Esophagus squamous epithelium (tissue), 5 donors: ENCODE results near the gene ZNF30. TPM values are rescaled to one million over a fixed set of nuclear protein-coding genes. Genes with fewer than 3 reads are reported as not detected.

Experiments
- DNase-seq: peaks from one replicate; lab custom pipeline; 2025; lab: John Stamatoyannopoulos, UW
- H3K27ac ChIP-seq, 4 donors: fragments of 200-600 bp; sonication (generic); one replicate each; pipeline ENCODE4 v1.5.1; 2016 to 2019; ENCODE audit warnings: mild to moderate bottlenecking in 1 of 4
- H3K27me3 ChIP-seq, 4 donors: fragments of 200-600 bp; sonication (generic); 1 replicate in 3 of 4; 2 replicates in 1 of 4; pipeline versions ENCODE4 v1.5.1 to v1.6.0; 2017 to 2021; ENCODE audit warnings: antibody characterized with exemption in 1 of 4
- H3K36me3 ChIP-seq, 3 donors: fragments of 200-600 bp; sonication (generic); one replicate each; pipeline ENCODE4 v1.5.1; 2016 to 2019
- H3K4me1 ChIP-seq, 3 donors: fragments of 200-600 bp; sonication (generic); one replicate each; pipeline ENCODE4 v1.5.1; 2017 to 2019
- H3K4me3 ChIP-seq, 4 donors: fragments of 200-600 bp; sonication (generic); 1 replicate in 3 of 4; 2 replicates in 1 of 4; pipeline ENCODE4 v1.5.1; 2016 to 2019; ENCODE audit warnings: mild to moderate bottlenecking in 2 of 4, moderate library complexity in 1 of 4
- H3K9me3 ChIP-seq, 3 donors: fragments of 200-600 bp; sonication (generic); one replicate each; pipeline ENCODE4 v1.5.1; 2016 to 2019
- POLR2A ChIP-seq, 4 donors: fragments of 450-650 bp; IDR thresholded peaks; one replicate each; pipeline ENCODE4 v1.6.1; 2017; ENCODE audit warnings: antibody characterized with exemption in 4 of 4, mild to moderate bottlenecking in 4 of 4, moderate library complexity in 3 of 4
- WGBS, 2 donors: methylation state at CpG; one replicate each; pipeline ENCODE4 v1.1.5; 2018; 5-methylcytosine and 5-hydroxymethylcytosine counted together
- intact Hi-C: fragments of 100-400 bp; cut with DNase I; formaldehyde crosslinking; loops from one replicate; pipeline ENCODE4 v1.15.0; 2022
- total RNA-seq, 4 donors: library from RNA; depleted of rRNA; stranded (reverse); fragments of >200 nt; gene quantifications; one replicate each; pipeline ENCODE4 v1.1.0, GENCODE V29; 2016
- TF ChIP-seq, protein P1 (sequence below), 6 experiments: fragments of 450-650 bp in 4 of 6; fragments of 200-600 bp in 2 of 6; sonication (generic) in 2 of 6; IDR thresholded peaks; one replicate each; pipeline ENCODE4 v1.5.1; 2016 to 2019; ENCODE audit warnings: antibody characterized with exemption in 6 of 6, mild to moderate bottlenecking in 4 of 6, moderate library complexity in 4 of 6
- donor health status: DM: yes; HTN: yes; CAD: no.

The ZNF30 gene
- total RNA-seq, 4 donors from 2014 or later, result 0.26 to 30.2 (median 1.3) TPM

DNA sequence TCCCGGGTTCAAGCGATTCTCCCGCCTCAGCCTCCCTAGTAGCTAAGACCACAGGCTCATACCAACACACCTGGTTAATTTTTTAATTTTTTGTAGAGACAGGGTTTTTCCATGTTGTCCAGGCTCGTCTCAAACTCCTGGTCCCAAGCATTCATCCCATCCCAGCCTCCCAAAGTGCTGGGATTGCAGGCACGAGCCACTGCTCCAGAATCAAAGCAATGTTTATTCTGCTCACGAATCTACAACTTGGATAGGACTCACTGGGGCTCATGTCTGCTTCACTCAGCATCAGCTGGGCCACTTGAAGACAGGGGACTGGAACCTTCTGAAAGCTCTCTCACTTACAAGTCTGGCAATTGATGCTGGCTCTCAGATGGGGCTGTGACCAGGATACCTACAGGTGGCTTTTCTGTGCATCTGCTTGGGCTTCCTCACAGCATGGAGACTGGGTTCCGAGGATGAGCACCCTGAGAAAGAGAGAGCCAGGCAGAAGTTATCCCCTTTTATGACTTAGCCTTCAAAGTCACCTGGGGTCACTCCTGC, 45.5 kb downstream of the ZNF30 start:
- Histone ChIP-seq H3K27me3 (peaks cover 0 to 8% (median 0%) of the 10 kb centered on the region in 4 donors), H3K27ac (no peak overlapping the region), H3K4me3 (no peak overlapping the region), H3K9me3 (peaks cover 0 to 20% (median 0%) of the 10 kb centered on the region in 3 donors), H3K36me3 (no peaks in the 10 kb centered on the region), H3K4me1 (peaks cover 0 to 9% (median 4%) of the 10 kb centered on the region in 3 donors)
- intact Hi-C loops, result loop anchor here (2.0 kb wide), 1 partner anchor 41 kb away; no protein-coding TSS in a partner anchor
- TF ChIP-seq POLR2A (IDR thresholded peaks at IDR 0.05), result no peak
- TF ChIP-seq, protein P1, sequence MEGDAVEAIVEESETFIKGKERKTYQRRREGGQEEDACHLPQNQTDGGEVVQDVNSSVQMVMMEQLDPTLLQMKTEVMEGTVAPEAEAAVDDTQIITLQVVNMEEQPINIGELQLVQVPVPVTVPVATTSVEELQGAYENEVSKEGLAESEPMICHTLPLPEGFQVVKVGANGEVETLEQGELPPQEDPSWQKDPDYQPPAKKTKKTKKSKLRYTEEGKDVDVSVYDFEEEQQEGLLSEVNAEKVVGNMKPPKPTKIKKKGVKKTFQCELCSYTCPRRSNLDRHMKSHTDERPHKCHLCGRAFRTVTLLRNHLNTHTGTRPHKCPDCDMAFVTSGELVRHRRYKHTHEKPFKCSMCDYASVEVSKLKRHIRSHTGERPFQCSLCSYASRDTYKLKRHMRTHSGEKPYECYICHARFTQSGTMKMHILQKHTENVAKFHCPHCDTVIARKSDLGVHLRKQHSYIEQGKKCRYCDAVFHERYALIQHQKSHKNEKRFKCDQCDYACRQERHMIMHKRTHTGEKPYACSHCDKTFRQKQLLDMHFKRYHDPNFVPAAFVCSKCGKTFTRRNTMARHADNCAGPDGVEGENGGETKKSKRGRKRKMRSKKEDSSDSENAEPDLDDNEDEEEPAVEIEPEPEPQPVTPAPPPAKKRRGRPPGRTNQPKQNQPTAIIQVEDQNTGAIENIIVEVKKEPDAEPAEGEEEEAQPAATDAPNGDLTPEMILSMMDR (IDR thresholded peaks at IDR 0.05), result no peak
- 73 to 82% methylated on average over 5 of the region's 7 CpGs for WGBS, 2 donors
- DNase-seq, result no peak

DNA sequence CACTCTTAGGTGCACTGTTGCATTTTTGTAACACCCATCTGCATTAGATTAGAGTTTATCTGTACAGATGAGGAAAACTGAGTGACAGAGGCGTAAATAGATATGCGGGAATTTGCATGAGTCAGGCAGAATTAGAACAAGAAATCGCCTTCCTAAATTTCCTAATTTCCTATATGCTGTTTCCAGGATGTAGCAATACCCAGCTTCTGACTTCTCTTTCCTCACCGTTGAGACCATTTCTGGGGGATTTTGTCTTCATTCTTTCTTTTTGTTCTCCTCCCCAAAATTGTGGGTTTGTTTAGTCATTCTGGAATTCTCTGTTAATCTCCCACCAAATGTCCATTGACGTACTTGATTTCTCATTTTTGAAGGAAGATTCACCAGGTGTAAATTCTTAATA, 47.9 kb downstream of the ZNF30 start:
- H3K9me3 ChIP-seq, result peaks cover 0 to 14% (median 0%) of the 10 kb centered on the region in 3 donors
- TF ChIP-seq, protein P1 (IDR thresholded peaks at IDR 0.05), result no peak
- TF ChIP-seq POLR2A (IDR thresholded peaks at IDR 0.05), result no peak
- 50% methylated on average over 5 of the region's 5 CpGs for WGBS, 2 donors
- no peaks in the 10 kb centered on the region for H3K36me3 ChIP-seq
- H3K4me1 ChIP-seq, result peaks cover 0 to 9% (median 4%) of the 10 kb centered on the region in 3 donors
- no peak overlapping the region for H3K4me3 ChIP-seq
- no peak for DNase-seq
- peaks cover 0 to 8% (median 0%) of the 10 kb centered on the region in 4 donors for H3K27me3 ChIP-seq
- intact Hi-C loops, result no loop called here
- no peak overlapping the region for H3K27ac ChIP-seq

DNA sequence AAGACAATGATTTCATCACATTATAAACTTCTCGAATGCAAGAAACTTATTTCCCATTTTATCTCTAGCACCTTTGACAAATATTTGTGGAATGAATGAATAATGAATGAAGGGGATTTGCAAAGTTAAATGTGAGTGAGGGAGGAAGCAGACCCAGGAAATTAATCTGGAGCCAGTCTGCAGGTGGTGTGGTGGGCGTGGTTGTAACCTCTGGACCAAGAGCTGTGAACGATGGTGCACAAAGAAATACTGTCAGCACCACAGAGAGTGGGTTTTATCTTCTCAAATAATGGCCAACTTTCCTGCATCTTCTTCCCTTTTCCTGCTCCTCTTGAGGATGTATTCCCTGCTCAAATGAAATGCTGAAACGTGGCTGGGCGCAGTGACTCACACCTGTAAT, 48.4 kb downstream of the ZNF30 start:
- H3K27me3 ChIP-seq, result peaks cover 0 to 8% (median 0%) of the 10 kb centered on the region in 4 donors
- no peaks in the 10 kb centered on the region for H3K36me3 ChIP-seq
- WGBS, 2 donors, result 30 to 33% methylated on average over 3 to 5 of the region's 5 CpGs
- TF ChIP-seq, protein P1 (IDR thresholded peaks at IDR 0.05), result no peak
- no peak for TF ChIP-seq POLR2A (IDR thresholded peaks at IDR 0.05)
- H3K4me3 ChIP-seq, result no peak overlapping the region
- H3K4me1 ChIP-seq, result peaks cover 0 to 9% (median 4%) of the 10 kb centered on the region in 3 donors
- H3K27ac ChIP-seq, result no peak overlapping the region
- no peak for DNase-seq
- peaks cover 0 to 14% (median 0%) of the 10 kb centered on the region in 3 donors for H3K9me3 ChIP-seq
- intact Hi-C loops, result no loop called here

DNA sequence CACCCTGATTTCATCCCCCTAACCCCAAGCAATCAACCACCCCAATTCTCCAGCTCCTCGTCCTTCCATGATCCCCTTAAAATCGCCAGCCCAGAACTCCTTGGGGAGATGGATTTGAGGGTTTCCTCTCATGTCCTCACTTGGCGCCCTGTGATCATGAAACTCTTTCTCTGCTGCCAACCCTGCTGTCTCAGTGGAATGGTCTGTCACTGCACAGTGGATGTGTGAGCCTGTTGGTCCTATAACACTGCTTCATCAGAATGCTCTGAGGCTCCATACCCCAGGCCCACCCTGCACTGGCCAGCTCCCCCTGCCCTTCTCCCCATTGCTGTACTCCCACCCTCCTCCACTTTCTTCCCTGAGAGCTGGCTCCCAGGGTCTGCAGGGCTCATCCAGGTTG, 49.9 kb downstream of the ZNF30 start:
- 75 to 90% methylated on average over 3 of the region's 3 CpGs for WGBS, 2 donors
- H3K4me1 ChIP-seq, result peaks cover 0 to 9% (median 4%) of the 10 kb centered on the region in 3 donors
- H3K27ac ChIP-seq, result no peak overlapping the region
- H3K4me3 ChIP-seq, result no peak overlapping the region
- peaks cover 0 to 8% (median 0%) of the 10 kb centered on the region in 4 donors for H3K27me3 ChIP-seq
- intact Hi-C loops, result no loop called here
- no peaks in the 10 kb centered on the region for H3K36me3 ChIP-seq
- H3K9me3 ChIP-seq, result peaks cover 0 to 14% (median 0%) of the 10 kb centered on the region in 3 donors
- TF ChIP-seq, protein P1 (IDR thresholded peaks at IDR 0.05), result no peak
- TF ChIP-seq POLR2A (IDR thresholded peaks at IDR 0.05), result no peak
- no peak for DNase-seq

DNA sequence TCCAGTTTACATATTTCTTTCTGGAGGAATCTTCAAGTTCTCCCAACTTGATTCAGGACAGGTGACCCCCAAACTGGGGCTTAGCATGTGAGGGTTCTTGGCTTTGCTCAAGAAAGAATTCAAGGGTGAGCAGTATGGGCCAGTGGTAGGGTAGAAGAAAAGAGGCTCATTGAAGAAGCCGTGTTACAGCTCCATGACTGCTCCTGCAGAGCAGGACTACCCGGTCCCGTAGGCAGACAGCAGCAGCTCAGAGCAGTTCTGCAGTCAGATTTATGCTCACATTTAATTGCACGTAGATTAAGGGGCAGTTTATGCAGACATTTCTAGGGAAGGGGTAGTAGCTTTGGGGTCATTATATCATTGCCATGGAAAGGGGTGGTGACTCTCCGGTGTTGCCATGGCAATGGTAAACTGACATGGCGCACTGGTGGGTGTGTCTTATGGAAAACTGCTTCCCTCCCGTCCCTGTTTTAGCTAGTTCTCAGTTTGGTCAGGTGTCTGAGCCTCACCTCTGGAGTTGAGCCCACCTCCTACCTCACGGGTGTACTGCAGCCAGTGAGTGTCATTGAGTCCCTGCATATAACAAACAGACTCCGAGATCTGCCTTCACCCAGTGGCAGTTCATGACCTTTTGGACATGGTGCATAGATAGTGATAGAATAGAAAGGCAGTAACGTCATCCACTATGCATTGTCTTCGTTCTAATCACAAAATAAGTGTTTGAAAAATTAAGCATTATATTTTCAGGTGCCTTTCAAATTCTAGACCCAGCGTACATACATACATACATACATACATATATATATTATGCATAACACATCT, 53.3 kb downstream of the ZNF30 start:
- 75 to 78% methylated on average over 11 to 12 of the region's 12 CpGs for WGBS, 2 donors
- TF ChIP-seq, protein P1 (IDR thresholded peaks at IDR 0.05), result no peak
- no peak for TF ChIP-seq POLR2A (IDR thresholded peaks at IDR 0.05)
- H3K36me3 ChIP-seq, result no peaks in the 10 kb centered on the region
- peaks cover 0 to 14% (median 0%) of the 10 kb centered on the region in 3 donors for H3K9me3 ChIP-seq
- H3K4me3 ChIP-seq, result no peak overlapping the region
- peaks cover 0 to 2% (median 0%) of the 10 kb centered on the region in 3 donors for H3K4me1 ChIP-seq
- intact Hi-C loops, result no loop called here
- no peaks in the 10 kb centered on the region for H3K27me3 ChIP-seq
- no peak overlapping the region for H3K27ac ChIP-seq
- no peak for DNase-seq
